HG02678 (cell line): ENCODE results near the gene SLIT2.

Experiments
- ATAC-seq: cut with Tn5 transposase; IDR thresholded peaks from one replicate; pipeline ENCODE4 v1.9.1; 2021; ENCODE audit warnings: mild to moderate bottlenecking, moderate library complexity; ENCODE audit not compliant: unreplicated experiment

Gene SLIT2

GRCh38 chr4:20265726-20266125, 14.0 kb downstream of the SLIT2 start:
- no peak for ATAC-seq

GRCh38 chr4:20266215-20267082, 14.7 kb downstream of the SLIT2 start:
- no peak for ATAC-seq

GRCh38 chr4:20268028-20268427, 16.3 kb downstream of the SLIT2 start:
- ATAC-seq = no peak

GRCh38 chr4:20269320-20269719, 17.6 kb downstream of the SLIT2 start:
- ATAC-seq = no peak

- no peak for ATAC-seq
Measured at GRCh38 chr4:20271950-20272349, 20.2 kb downstream of the SLIT2 start.

- no peak for ATAC-seq
Measured at GRCh38 chr4:20272411-20272872, 20.7 kb downstream of the SLIT2 start.

GRCh38 chr4:20273793-20274192, 22.1 kb downstream of the SLIT2 start:
- ATAC-seq = no peak

GRCh38 chr4:20276848-20277247, 25.1 kb downstream of the SLIT2 start:
- no peak for ATAC-seq

- no peak for ATAC-seq
Measured at GRCh38 chr4:20278195-20278594, 26.5 kb downstream of the SLIT2 start.

- no peak for ATAC-seq
Measured at GRCh38 chr4:20279381-20279780, 27.7 kb downstream of the SLIT2 start.

- ATAC-seq = no peak
Measured at GRCh38 chr4:20281453-20281852, 29.7 kb downstream of the SLIT2 start.

GRCh38 chr4:20283039-20283438, 31.3 kb downstream of the SLIT2 start:
- ATAC-seq = no peak

GRCh38 chr4:20284990-20285389, 33.3 kb downstream of the SLIT2 start:
- ATAC-seq = no peak

GRCh38 chr4:20287246-20287645, 35.5 kb downstream of the SLIT2 start:
- no peak for ATAC-seq

GRCh38 chr4:20288047-20288650, 36.4 kb downstream of the SLIT2 start:
- no peak for ATAC-seq

- no peak for ATAC-seq
Measured at GRCh38 chr4:20288846-20289512, 37.3 kb downstream of the SLIT2 start.

- no peak for ATAC-seq
Measured at GRCh38 chr4:20289782-20290181, 38.1 kb downstream of the SLIT2 start.

GRCh38 chr4:20292739-20293138, 41.0 kb downstream of the SLIT2 start:
- no peak for ATAC-seq

GRCh38 chr4:20297261-20297660, 45.6 kb downstream of the SLIT2 start:
- ATAC-seq = no peak

- no peak for ATAC-seq
Measured at GRCh38 chr4:20297783-20298182, 46.1 kb downstream of the SLIT2 start.

- ATAC-seq = no peak
Measured at GRCh38 chr4:20298455-20298854, 46.8 kb downstream of the SLIT2 start.

GRCh38 chr4:20298986-20299385, 47.3 kb downstream of the SLIT2 start:
- ATAC-seq = no peak
